Uterus (tissue), 2 donors: ENCODE measurements around the gene KITLG.

ENCODE experiments used
- CTCF ChIP-seq, 4 experiments: fragments of 200-600 bp in 2 of 4; fragments of 450-650 bp in 2 of 4; sonication (generic) in 2 of 4; IDR thresholded peaks; one replicate each; pipeline ENCODE4 v1.5.1; 2016 to 2019; ENCODE audit warnings: antibody characterized with exemption in 4 of 4, mild to moderate bottlenecking in 2 of 4, moderate library complexity in 1 of 4
- POLR2A ChIP-seq, 2 donors: fragments of 450-650 bp; IDR thresholded peaks; one replicate each; pipeline ENCODE4 v1.6.1; 2016; ENCODE audit warnings: antibody characterized with exemption in 2 of 2, mild to moderate bottlenecking in 1 of 2, moderate library complexity in 1 of 2

GRCh38 chr12:88505696-88506095 is 74.6 kb downstream of the KITLG start:
- TF ChIP-seq CTCF (IDR thresholded peaks at IDR 0.05) (no peak), POLR2A (IDR thresholded peaks at IDR 0.05) (no peak)
